K562 (cell line): Measurements from ENCODE around the gene MS4A2. TPM values are rescaled to one million over a fixed set of nuclear protein-coding genes. Genes with fewer than 3 reads are reported as not detected.

ENCODE experiments used
- CBX3 ChIP-seq, 2 experiments: IDR thresholded peaks; 1 replicate in 1 of 2; 2 replicates in 1 of 2; pipeline ENCODE4 v1.6.1; 2012; ENCODE audit warnings: inconsistent platforms in 2 of 2, low read length in 2 of 2, borderline replicate concordance in 1 of 2, control low read depth in 1 of 2
- CBX5 ChIP-seq: IDR thresholded peaks from 2 replicates; pipeline ENCODE4 v1.6.1; 2014; ENCODE audit warnings: low read depth, borderline replicate concordance
- DACH1 ChIP-seq: fragments of 450-650 bp; IDR thresholded peaks from 2 replicates; pipeline ENCODE4 v1.6.1; 2018; ENCODE audit not compliant: partially characterized antibody
- RBM15 ChIP-seq: fragments of 200-400 bp; formaldehyde crosslinking; IDR thresholded peaks from 2 replicates; pipeline ENCODE4 v1.6.1; 2018; ENCODE audit warnings: mild to moderate bottlenecking, low read length, moderate library complexity; ENCODE audit not compliant: insufficient read depth
- SETDB1 ChIP-seq: IDR thresholded peaks from one replicate; pipeline ENCODE4 v1.6.1; 2012; ENCODE audit warnings: low read length, control low read depth, inconsistent platforms
- SRSF7 ChIP-seq: fragments of 200-400 bp; formaldehyde crosslinking; optimal IDR thresholded peaks from 2 replicates; pipeline ENCODE3; 2017; ENCODE audit warnings: mild to moderate bottlenecking, low read depth, low read length
- TRIM28 ChIP-seq: fragments of 450-650 bp; IDR thresholded peaks from 2 replicates; pipeline ENCODE4 v1.6.1; 2017
- ZFPM2 ChIP-seq: fragments of 250-450 bp; sonication (Bioruptor Pico); IDR thresholded peaks from 2 replicates; pipeline ENCODE4 v1.5.1; 2022; ENCODE audit warnings: mild to moderate bottlenecking
- ZNF699 ChIP-seq: fragments of 250-450 bp; sonication (Bioruptor Pico); IDR thresholded peaks from 2 replicates; pipeline ENCODE4 v1.8.0; 2021; ENCODE audit warnings: mild to moderate bottlenecking, moderate library complexity; ENCODE audit not compliant: insufficient replicate concordance
- ZNF76 ChIP-seq: fragments of 250-450 bp; sonication (Bioruptor Pico); IDR thresholded peaks from 2 replicates; pipeline ENCODE4 v1.4.0; 2020; ENCODE audit warnings: mild to moderate bottlenecking, moderate library complexity, borderline replicate concordance
- polyA plus RNA-seq, 8 experiments: library from polyadenylated mRNA; depleted of rRNA in 4 of 8; stranded (reverse) in 5 of 8; unstranded in 3 of 8; fragments of >200 nt; fragmentation: Nextera tagmentation in 2 of 8; fragmentation: Illumina TruSeq in 1 of 8; extraction: Ambion mirVana in 2 of 8; extraction: Trizol in 1 of 8; gene quantifications; 2 replicates each; pipeline versions ENCODE4 v1.2.1 to v1.2.3, GENCODE V29; 2011 to 2014; ENCODE audit warnings: inconsistent platforms in 1 of 8, missing spikeins in 1 of 8
- total RNA-seq, 7 experiments: library from RNA; depleted of rRNA in 6 of 7; stranded (reverse); fragments of >200 nt in 6 of 7; fragmentation: Illumina TruSeq in 2 of 7; extraction: Trizol in 2 of 7; gene quantifications; 2 replicates each; pipeline versions ENCODE4 v1.2.1 to v1.2.3, GENCODE V29; 2011 to 2021; ENCODE audit warnings: low replicate concordance in 1 of 7
- TF ChIP-seq, protein P1 (sequence below), 2 experiments: fragments of 450-650 bp; IDR thresholded peaks; 2 replicates each; pipeline ENCODE4 v1.6.1; 2016; ENCODE audit warnings: mild to moderate bottlenecking in 2 of 2, borderline replicate concordance in 1 of 2, low read depth in 1 of 2, moderate library complexity in 1 of 2
- TF ChIP-seq, protein P2 (sequence below): fragments of 250-450 bp; sonication (Bioruptor Pico); IDR thresholded peaks from 2 replicates; pipeline ENCODE4 v1.4.0; 2020; ENCODE audit warnings: mild to moderate bottlenecking, moderate library complexity, borderline replicate concordance
- TF ChIP-seq, protein P3 (sequence below): fragments of 450-650 bp; formaldehyde crosslinking; IDR thresholded peaks from 2 replicates; pipeline ENCODE4 v1.4.0; 2020; ENCODE audit warnings: mild to moderate bottlenecking, mixed read lengths
- TF ChIP-seq, protein P4 (sequence below): fragments of 450-650 bp; IDR thresholded peaks from 2 replicates; pipeline ENCODE4 v1.6.1; 2016; ENCODE audit warnings: low read depth, mild to moderate bottlenecking, moderate library complexity

The MS4A2 gene
- total and polyA plus RNA-seq, 9 of the 15 experiments (the other 6 are each of a cell fraction or from before 2014, with no cell fraction given), result 0.06 to 5.7 (median 0.86) TPM

DNA sequence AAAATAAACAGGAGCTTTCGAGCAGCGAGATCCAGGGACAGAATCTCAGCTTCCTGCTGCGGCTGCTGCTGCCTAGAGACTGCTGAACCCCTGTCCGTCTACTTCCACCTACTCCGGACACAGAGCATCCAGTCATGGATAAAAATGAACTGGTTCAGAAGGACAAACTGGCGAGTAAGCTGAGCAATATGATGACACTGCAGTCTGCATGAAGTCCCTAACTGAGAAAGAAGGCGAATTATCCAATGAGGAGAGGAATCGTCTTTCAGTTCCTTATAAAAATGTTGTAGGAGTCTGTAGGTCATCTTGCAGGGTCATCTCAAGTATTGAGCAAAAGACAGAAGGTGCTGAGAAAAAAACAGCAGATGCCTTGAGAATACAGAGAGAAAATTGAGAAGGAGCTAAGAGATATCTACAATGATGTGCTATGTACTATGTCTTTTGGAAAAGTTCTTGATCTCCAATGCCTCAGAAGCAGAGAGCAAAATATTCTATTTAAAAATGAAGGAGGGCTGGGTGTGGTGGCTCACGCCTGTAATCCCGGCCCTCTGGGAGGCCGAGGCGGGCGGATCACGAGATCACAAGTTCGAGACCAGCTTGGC, 11.1 kb upstream of the MS4A2 start (continued):
- TF ChIP-seq, protein P1, sequence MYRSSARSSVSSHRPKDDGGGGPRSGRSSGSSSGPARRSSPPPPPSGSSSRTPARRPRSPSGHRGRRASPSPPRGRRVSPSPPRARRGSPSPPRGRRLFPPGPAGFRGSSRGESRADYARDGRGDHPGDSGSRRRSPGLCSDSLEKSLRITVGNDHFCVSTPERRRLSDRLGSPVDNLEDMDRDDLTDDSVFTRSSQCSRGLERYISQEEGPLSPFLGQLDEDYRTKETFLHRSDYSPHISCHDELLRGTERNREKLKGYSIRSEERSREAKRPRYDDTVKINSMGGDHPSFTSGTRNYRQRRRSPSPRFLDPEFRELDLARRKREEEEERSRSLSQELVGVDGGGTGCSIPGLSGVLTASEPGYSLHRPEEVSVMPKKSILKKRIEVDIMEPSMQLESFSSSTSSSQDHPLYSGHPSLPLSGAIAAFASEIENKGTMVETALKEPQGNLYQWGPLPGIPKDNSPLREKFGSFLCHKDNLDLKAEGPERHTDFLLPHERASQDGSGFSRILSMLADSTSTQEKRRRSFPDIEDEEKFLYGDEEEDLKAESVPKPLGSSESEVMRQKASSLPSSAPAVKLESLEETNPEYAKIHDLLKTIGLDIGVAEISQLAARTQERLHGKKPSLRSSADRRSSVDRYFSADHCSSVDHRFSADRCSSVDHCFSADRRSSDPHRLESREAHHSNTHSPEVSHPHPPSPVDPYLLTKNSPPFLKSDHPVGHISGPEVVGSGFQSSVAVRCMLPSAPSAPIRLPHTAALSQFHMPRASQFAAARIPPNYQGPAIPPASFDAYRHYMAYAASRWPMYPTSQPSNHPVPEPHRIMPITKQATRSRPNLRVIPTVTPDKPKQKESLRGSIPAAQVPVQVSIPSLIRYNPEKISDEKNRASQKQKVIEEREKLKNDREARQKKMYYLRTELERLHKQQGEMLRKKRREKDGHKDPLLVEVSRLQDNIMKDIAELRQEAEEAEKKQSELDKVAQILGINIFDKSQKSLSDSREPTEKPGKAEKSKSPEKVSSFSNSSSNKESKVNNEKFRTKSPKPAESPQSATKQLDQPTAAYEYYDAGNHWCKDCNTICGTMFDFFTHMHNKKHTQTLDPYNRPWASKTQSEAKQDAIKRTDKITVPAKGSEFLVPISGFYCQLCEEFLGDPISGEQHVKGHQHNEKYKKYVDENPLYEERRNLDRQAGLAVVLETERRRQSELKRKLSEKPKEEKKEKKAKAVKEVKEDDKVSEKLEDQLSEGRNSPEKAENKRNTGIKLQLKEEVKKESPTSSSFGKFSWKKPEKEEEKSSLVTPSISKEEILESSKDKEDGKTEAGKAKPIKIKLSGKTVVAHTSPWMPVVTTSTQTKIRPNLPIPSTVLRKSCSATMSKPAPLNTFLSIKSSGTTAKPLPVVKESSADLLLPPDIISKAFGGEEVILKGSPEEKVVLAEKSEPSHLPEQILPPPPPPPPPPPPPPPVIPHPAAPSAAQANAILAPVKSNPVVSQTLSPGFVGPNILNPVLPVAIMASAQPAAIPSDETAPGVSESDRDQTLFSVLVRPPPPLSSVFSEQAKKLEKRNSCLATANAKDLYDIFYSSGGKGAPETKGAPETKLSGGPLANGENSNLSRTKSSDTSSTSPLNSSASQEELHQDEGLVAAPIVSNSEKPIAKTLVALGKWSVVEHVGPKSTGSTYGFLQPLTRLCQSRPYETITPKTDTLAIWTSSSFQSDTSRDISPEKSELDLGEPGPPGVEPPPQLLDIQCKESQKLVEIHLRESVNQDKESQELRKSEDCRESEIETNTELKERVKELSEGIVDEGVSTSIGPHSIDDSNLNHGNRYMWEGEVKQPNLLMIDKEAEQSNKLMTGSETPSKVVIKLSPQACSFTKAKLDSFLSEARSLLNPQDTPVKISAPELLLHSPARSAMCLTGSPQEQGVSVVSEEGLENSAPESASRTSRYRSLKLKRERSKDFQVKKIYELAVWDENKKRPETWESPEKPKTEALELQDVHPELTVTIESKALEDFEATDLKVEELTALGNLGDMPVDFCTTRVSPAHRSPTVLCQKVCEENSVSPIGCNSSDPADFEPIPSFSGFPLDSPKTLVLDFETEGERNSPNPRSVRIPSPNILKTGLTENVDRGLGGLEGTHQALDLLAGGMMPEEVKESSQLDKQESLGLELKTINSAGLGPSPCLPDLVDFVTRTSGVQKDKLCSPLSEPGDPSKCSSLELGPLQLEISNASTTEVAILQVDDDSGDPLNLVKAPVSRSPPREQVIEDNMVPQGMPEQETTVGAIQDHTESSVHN (IDR thresholded peaks at IDR 0.05; ENCODE audit: borderline replicate concordance in 1 of 2, low read depth in 1 of 2), result no peak
- no peak for TF ChIP-seq ZNF76 (CRISPR knock-in tag)
- TF ChIP-seq SRSF7, result no peak
- TF ChIP-seq CBX5, result 0 out of 2 replicates have a peak, but pooled peaks have one; percentile 52
- TF ChIP-seq CBX3 (IDR thresholded peaks at IDR 0.05; ENCODE audit: borderline replicate concordance in 1 of 2, low read length in 2 of 2), result 0 out of 3 replicates have a peak, but pooled peaks of 1 of the 2 experiments have one; percentile 50
- peak; percentile 50; the same call in 1 of the 2 replicates for TF ChIP-seq TRIM28
- no peak for TF ChIP-seq RBM15
- TF ChIP-seq SETDB1, result no peak
- TF ChIP-seq ZNF699 (CRISPR knock-in tag), result no peak
- TF ChIP-seq ZFPM2 (CRISPR knock-in tag), result no peak
- TF ChIP-seq, protein P2, sequence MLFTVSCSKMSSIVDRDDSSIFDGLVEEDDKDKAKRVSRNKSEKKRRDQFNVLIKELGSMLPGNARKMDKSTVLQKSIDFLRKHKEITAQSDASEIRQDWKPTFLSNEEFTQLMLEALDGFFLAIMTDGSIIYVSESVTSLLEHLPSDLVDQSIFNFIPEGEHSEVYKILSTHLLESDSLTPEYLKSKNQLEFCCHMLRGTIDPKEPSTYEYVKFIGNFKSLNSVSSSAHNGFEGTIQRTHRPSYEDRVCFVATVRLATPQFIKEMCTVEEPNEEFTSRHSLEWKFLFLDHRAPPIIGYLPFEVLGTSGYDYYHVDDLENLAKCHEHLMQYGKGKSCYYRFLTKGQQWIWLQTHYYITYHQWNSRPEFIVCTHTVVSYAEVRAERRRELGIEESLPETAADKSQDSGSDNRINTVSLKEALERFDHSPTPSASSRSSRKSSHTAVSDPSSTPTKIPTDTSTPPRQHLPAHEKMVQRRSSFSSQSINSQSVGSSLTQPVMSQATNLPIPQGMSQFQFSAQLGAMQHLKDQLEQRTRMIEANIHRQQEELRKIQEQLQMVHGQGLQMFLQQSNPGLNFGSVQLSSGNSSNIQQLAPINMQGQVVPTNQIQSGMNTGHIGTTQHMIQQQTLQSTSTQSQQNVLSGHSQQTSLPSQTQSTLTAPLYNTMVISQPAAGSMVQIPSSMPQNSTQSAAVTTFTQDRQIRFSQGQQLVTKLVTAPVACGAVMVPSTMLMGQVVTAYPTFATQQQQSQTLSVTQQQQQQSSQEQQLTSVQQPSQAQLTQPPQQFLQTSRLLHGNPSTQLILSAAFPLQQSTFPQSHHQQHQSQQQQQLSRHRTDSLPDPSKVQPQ, result no peak
- TF ChIP-seq, protein P3, sequence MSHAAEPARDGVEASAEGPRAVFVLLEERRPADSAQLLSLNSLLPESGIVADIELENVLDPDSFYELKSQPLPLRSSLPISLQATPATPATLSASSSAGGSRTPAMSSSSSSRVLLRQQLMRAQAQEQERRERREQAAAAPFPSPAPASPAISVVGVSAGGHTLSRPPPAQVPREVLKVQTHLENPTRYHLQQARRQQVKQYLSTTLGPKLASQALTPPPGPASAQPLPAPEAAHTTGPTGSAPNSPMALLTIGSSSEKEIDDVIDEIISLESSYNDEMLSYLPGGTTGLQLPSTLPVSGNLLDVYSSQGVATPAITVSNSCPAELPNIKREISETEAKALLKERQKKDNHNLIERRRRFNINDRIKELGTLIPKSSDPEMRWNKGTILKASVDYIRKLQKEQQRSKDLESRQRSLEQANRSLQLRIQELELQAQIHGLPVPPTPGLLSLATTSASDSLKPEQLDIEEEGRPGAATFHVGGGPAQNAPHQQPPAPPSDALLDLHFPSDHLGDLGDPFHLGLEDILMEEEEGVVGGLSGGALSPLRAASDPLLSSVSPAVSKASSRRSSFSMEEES (CRISPR knock-in tag), result no peak
- TF ChIP-seq, protein P4, sequence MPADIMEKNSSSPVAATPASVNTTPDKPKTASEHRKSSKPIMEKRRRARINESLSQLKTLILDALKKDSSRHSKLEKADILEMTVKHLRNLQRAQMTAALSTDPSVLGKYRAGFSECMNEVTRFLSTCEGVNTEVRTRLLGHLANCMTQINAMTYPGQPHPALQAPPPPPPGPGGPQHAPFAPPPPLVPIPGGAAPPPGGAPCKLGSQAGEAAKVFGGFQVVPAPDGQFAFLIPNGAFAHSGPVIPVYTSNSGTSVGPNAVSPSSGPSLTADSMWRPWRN, result no peak
- no peak for TF ChIP-seq DACH1
